Esophagus (tissue), 2 donors: ENCODE results near the gene BIRC3. TPM values are rescaled to one million over a fixed set of nuclear protein-coding genes. Genes with fewer than 3 reads are reported as not detected.
A peak's percentile ranks its signal among the peaks of the same experiment; 100 is the strongest.

Experiments
- H3K27ac ChIP-seq, 2 donors: one replicate each; pipeline ENCODE4 v1.5.1; 2013; ENCODE audit warnings: low read depth in 2 of 2, mild to moderate bottlenecking in 2 of 2, inconsistent platforms in 1 of 2, low read length in 1 of 2, moderate library complexity in 1 of 2
- H3K27me3 ChIP-seq, 2 donors: one replicate each; pipeline ENCODE4 v1.6.1; 2013; ENCODE audit warnings: low read length in 2 of 2, control low read depth in 1 of 2, mild to moderate bottlenecking in 1 of 2; ENCODE audit not compliant: insufficient read depth in 2 of 2, control insufficient read depth in 1 of 2
- H3K36me3 ChIP-seq, 2 donors: one replicate each; pipeline ENCODE4 v1.6.1; 2013; ENCODE audit warnings: low read length in 1 of 2; ENCODE audit not compliant: control insufficient read depth in 2 of 2, insufficient read depth in 2 of 2
- H3K4me1 ChIP-seq, 2 donors: one replicate each; pipeline ENCODE4 v1.6.1; 2013; ENCODE audit warnings: low read length in 1 of 2; ENCODE audit not compliant: control insufficient read depth in 2 of 2, insufficient read depth in 2 of 2
- H3K4me3 ChIP-seq, 2 donors: one replicate each; pipeline ENCODE4 v1.5.1; 2013; ENCODE audit warnings: low read length in 2 of 2, mild to moderate bottlenecking in 2 of 2, low read depth in 1 of 2, moderate library complexity in 1 of 2
- H3K9me3 ChIP-seq, 2 donors: one replicate each; pipeline ENCODE4 v1.6.1; 2013; ENCODE audit warnings: mild to moderate bottlenecking in 2 of 2, low read depth in 1 of 2, low read length in 1 of 2, moderate library complexity in 1 of 2; ENCODE audit not compliant: control insufficient read depth in 2 of 2, insufficient read depth in 1 of 2
- WGBS, 2 donors: extraction: QIAGEN DNeasy Blood & Tissue Kit; methylation state at CpG; one replicate each; pipeline ENCODE4 v1.1.7; 2013; 5-methylcytosine and 5-hydroxymethylcytosine counted together
- polyA plus RNA-seq, 2 donors: library from polyadenylated mRNA; stranded (reverse); fragments of 200-250 nt; gene quantifications; one replicate each; pipeline ENCODE4 v1.2.3, GENCODE V29; 2013
- donor health status: healthy with polysubstance abuse.
- donor health status: Bipolar disorder and iron deficiency.

Gene BIRC3
- polyA plus RNA-seq: 1 to 10 TPM; 2.2 to 9.8 TPM

DNA sequence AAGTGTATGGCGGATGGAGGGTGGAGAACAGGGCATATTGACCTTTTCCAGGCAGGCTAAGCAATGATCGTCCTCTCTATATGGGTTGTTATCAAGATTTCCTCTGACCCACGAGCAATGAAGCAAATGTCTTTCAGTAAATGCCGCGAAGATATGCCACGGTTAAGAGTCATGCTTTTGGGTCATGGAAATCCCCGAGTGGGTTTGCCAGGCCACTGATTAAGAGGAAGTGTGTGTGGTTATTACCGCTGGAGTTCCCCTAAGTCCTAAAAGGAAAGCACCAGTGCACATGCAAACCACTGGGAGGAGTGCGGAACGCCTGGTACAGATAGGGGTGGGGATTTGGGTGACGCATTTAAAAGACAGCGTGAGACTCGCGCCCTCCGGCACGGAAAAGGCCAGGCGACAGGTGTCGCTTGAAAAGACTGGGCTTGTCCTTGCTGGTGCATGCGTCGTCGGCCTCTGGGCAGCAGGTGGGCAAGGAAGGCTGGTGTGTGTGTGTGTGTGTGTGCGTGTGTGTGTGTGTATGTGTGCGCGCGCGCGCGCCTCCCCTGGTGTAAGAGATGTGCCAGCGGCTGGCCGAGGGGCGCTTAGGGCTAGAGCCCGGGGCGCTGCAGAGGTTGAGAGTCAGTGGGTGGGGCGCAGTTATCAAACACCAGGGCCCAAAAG lies at the start of gene BIRC3:
TSS of gene BIRC3 (plus strand) at position 386 of the 669 bp plus-strand sequence. CDS start 7,026 bp downstream, outside the sequence.
- Histone ChIP-seq H3K4me3 (peak within 1 kb of the TSS; percentile 61 to 68), H3K36me3 (no peaks in the 10 kb centered on the region), H3K4me1 (peaks cover 0 to 3% of the 10 kb centered on the region in 2 donors), H3K27ac (peak within 1 kb of the TSS; percentile 84 to 96), H3K9me3 (no peaks in the 10 kb centered on the region), H3K27me3 (no peaks in the 10 kb centered on the region)
- 1% methylated on average over 34 of the region's 34 CpGs for WGBS, 2 donors

DNA sequence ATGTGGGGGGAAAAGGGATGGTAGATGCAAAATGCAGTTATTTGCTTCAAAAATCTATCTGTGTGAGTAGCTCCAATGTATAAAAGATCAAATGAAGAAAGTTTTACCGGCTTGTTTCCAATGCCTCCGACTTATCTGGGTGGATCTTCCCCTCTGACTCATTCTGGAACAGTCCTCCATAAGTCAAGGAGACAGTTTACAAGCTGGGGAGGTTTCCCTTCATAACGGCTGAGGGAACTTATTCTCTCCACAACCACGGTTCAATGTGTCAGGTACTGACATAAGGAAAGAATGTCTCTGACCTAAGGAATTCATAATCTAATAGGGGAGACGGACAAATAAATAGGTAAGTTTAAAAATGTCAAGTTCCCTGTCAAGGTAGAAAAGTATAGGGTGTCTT lies 49.7 kb upstream of the BIRC3 start:
- WGBS, 2 donors: 21% methylated on average over 5 of the region's 5 CpGs
- H3K9me3 ChIP-seq: no peaks in the 10 kb centered on the region
- H3K4me3 ChIP-seq: peak overlapping the region in 1 of 2 donors; percentile 47
- peak overlapping the region; percentile 85 to 95 for H3K27ac ChIP-seq
- no peaks in the 10 kb centered on the region for H3K36me3 ChIP-seq
- no peaks in the 10 kb centered on the region for H3K27me3 ChIP-seq
- H3K4me1 ChIP-seq: peaks cover 0 to 2% of the 10 kb centered on the region in 2 donors

DNA sequence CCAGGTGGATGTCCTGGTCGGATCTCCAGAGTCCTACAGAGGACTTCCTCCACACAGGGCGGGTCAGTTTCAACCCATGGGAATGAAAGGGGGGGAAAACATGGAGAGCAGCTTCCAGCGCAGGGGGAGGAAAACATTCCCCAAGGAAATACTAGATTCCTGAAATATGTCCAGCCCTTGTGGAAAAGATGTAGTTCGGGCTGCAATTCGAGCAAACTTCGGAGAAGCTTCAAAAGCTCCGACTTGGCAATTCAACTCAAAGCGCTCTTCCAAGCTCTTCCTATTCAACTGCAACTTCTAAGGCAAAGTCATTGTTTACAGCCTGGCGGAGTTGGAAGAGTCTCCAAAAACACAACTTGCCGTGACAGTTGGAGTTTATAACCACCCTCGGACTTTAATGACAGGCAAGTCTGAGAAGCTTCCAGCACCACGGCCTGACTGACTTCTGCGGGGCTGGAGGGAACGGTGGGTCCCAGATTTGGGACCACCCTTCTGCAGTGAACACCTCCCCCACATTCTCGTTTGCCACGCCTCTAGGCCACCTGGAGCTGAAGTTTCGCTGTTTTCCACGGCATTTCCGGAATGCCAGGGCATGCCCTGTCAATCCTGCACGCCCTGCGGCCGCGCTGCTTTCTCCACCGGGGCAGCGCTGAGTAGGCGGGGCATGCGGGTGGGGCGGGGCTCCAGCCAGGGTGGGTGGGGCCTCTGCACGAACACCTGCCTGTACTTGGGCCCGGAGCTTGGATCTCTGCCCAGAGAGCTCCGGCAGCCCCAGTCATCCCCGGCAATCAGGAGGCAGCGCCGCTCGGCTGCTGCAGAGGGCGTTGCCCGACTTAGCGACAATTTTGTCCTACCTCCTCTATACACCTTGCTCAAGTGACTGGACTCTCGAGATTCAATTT lies 49.0 kb upstream of the BIRC3 start:
- H3K4me1 ChIP-seq: peaks cover 0 to 2% of the 10 kb centered on the region in 2 donors
- no peaks in the 10 kb centered on the region for H3K36me3 ChIP-seq
- WGBS, 2 donors: 8 to 14% methylated on average over 35 to 39 of the region's 39 CpGs
- H3K9me3 ChIP-seq: no peaks in the 10 kb centered on the region
- H3K27ac ChIP-seq: peak overlapping the region; percentile 91 to 95
- no peaks in the 10 kb centered on the region for H3K27me3 ChIP-seq
- H3K4me3 ChIP-seq: peak overlapping the region; percentile 47 to 48

DNA sequence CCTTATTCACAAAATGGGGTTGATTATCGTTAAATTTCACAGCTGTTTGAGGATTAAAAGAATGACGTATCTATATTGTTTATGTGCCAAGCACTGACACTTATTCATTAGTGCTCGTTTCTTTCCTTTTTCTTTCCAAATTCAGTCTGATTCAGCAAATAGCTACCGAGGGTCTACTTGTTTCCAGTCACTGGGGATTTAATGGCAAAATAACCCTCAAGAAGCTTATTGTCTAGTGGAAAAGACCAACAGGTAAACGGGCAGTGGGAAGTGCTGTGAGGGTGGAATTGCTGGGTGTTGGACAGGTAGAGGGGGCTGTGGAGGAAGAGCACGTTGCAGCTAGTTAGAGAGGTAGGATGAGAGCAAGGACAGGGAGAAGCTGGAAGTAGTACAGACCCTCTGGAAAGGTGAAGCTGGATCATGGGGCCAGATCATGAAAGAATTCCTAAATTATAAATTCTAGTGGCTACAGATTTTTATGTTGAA lies 48.3 kb upstream of the BIRC3 start:
- Histone ChIP-seq H3K4me3 (peak overlapping the region; percentile 11 to 35), H3K27ac (peak overlapping the region; percentile 91), H3K27me3 (no peaks in the 10 kb centered on the region), H3K4me1 (peaks cover 0 to 2% of the 10 kb centered on the region in 2 donors), H3K36me3 (no peaks in the 10 kb centered on the region), H3K9me3 (no peaks in the 10 kb centered on the region)
- 7 to 9% methylated on average over 6 of the region's 6 CpGs for WGBS, 2 donors

DNA sequence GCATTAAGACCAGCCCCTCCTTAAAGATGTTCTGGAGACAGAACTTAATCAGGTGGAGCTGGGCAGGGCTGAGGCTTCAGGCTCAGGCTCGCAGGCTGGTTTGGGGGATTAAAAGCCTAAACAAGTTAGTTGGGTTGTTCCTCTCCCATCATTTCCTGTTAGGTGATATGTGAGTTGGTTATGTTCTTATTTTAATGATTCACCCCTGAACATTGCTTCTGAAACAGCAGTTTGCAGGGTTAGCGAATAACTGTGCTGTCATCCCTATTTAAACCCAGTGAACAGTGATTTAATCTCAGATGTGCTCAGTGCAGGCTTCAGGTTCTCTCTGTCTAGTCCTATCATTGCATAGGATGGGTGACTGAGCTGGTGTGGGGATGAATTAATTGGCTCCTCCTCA lies 47.4 kb upstream of the BIRC3 start:
- Histone ChIP-seq H3K27me3 (no peaks in the 10 kb centered on the region), H3K27ac (peak overlapping the region; percentile 32 to 67), H3K4me3 (no peak overlapping the region), H3K9me3 (no peaks in the 10 kb centered on the region), H3K4me1 (peaks cover 0 to 2% of the 10 kb centered on the region in 2 donors), H3K36me3 (no peaks in the 10 kb centered on the region)
- 46 to 55% methylated on average over 2 of the region's 2 CpGs for WGBS, 2 donors

DNA sequence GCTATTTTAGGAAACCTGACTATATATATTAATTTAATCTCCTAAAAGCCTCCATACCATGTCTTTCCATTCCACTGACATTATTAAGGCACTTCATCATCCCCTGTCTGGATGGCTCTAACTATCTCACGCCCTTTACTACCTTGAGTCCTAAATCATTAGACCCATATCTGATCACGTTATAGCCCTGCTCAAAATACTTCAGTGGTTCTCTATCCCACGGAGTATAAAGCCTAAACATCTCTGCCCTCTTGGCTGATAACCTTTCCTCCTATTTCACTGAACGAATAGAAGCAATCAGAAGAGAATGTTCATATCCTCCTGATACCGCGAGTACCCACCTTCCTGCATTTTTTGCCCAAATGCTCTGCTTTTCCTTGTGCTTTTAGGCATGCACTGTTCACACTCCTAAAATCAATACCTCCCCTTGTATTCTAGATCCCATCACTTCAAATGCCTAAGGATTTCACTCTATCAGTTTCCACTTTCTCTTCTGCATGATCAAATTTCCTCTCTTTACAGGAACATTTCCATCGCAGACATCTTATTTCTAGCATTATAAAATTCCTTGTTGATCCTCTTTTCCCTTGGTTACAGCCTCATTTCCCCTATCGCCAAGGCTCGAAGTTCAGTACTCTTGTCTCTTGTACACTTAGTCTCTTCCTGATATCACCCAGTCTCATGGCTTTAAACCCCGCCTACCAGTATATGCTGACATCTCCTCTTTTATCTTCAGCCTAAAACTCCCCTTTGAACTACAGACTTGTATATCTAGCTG lies 45.0 kb upstream of the BIRC3 start:
- no peaks in the 10 kb centered on the region for H3K27me3 ChIP-seq
- H3K9me3 ChIP-seq: no peaks in the 10 kb centered on the region
- H3K4me1 ChIP-seq: peaks cover 0 to 2% of the 10 kb centered on the region in 2 donors
- H3K36me3 ChIP-seq: no peaks in the 10 kb centered on the region
- H3K27ac ChIP-seq: no peak overlapping the region
- 70 to 84% methylated on average over 10 of the region's 10 CpGs for WGBS, 2 donors
- H3K4me3 ChIP-seq: no peak overlapping the region

DNA sequence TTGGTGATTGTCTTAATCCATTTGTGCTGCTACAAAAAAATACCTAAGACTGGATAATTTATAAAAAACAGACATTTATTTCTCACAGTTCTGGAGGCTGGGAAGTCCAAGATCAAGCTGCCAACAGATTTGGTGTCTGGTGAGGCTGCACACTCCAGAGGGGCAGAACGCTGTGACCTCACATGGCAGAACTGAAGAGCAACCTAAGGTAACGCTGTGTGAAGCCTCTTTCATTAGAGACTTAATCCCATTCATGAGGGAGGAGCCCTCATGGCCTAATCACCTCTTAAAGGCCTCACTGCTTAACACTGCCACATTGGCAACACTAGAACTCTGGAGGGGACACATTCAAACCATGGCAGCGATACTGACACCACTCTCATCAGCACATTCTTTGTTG lies 42.7 kb upstream of the BIRC3 start:
- no peak overlapping the region for H3K27ac ChIP-seq
- H3K9me3 ChIP-seq: no peaks in the 10 kb centered on the region
- 83% methylated on average over 3 of the region's 3 CpGs for WGBS, 2 donors
- no peaks in the 10 kb centered on the region for H3K4me1 ChIP-seq
- no peaks in the 10 kb centered on the region for H3K36me3 ChIP-seq
- H3K4me3 ChIP-seq: no peak overlapping the region
- H3K27me3 ChIP-seq: no peaks in the 10 kb centered on the region

DNA sequence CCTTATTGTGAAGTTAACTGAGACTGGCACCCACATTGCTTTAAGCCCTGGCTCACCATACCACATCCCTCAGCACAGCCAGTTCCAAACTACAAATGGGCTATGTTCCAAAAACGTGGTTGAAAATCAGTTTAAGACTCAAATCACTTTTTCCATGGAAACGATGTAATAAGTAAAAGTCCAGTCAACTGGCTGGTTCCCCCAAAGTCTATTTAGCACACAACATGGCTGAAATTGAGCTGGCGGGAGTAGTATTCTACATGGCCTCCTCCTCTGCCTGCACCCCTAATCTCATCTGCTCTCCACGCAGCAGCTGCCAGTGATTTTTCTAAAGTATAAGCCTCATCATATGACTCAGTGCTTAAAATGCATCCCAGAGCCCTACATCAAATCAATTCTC lies 40.9 kb upstream of the BIRC3 start:
- no peak overlapping the region for H3K27ac ChIP-seq
- no peaks in the 10 kb centered on the region for H3K9me3 ChIP-seq
- H3K27me3 ChIP-seq: no peaks in the 10 kb centered on the region
- no peaks in the 10 kb centered on the region for H3K36me3 ChIP-seq
- no peak overlapping the region for H3K4me3 ChIP-seq
- H3K4me1 ChIP-seq: no peaks in the 10 kb centered on the region
- 49 to 53% methylated on average over 4 of the region's 4 CpGs for WGBS, 2 donors

DNA sequence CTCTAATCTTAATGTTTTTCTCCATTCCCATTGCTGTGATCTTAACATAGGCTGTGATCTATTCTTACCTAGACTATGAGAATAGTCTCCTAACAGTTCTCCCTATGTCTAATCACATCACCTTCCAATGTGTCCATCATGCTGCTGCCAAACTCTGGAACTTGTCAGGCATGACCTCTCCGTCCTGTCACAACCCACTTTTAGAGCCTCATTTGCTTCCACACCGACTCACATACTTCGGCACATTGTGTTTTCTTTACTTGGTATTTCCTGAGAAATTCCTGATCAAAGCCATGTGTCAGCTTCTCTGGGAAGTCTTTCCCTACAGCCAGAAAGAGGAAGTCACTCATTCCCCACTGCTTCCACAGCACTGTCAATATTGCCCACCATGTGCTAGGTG lies 40.5 kb upstream of the BIRC3 start:
- WGBS, 2 donors: 67 to 74% methylated on average over 3 of the region's 3 CpGs
- Histone ChIP-seq H3K9me3 (no peaks in the 10 kb centered on the region), H3K27me3 (no peaks in the 10 kb centered on the region), H3K27ac (no peak overlapping the region), H3K4me3 (no peak overlapping the region), H3K4me1 (no peaks in the 10 kb centered on the region), H3K36me3 (no peaks in the 10 kb centered on the region)
